ENCODE measurements around the gene ACBD4. TPM values are rescaled to one million over a fixed set of nuclear protein-coding genes. Genes with fewer than 3 reads are reported as not detected.

Gene ACBD4
- total and polyA plus RNA-seq, 2 of the 13 experiments (the other 11 are each of a cell fraction or from before 2014, with no cell fraction given), result 16.1 to 26.9 TPM

GRCh38 chr17:45127548-45128300, 7.8 kb upstream of the ACBD4 start (continued):
- TF ChIP-seq HNRNPL (IDR thresholded peaks at IDR 0.05; ENCODE audit: low read depth, low read length), result peak; percentile 91; the same call in 1 of the 2 replicates
- TF ChIP-seq TBL1XR1 (IDR thresholded peaks at IDR 0.05; ENCODE audit: borderline replicate concordance, low read length, partially characterized antibody), result no peak
- TF ChIP-seq NFIC (IDR thresholded peaks at IDR 0.05; ENCODE audit: low read length), result no peak
- TF ChIP-seq NCOR1 (IDR thresholded peaks at IDR 0.05; ENCODE audit: borderline replicate concordance, low read length), result no peak
- TF ChIP-seq KDM5B (CRISPR knock-in tag; IDR thresholded peaks at IDR 0.05; ENCODE audit: borderline replicate concordance), result peak; percentile 59
- no peak for TF ChIP-seq RCOR2 (CRISPR knock-in tag; IDR thresholded peaks at IDR 0.05)
- TF ChIP-seq ZNF326 (CRISPR knock-in tag; IDR thresholded peaks at IDR 0.05; ENCODE audit: borderline replicate concordance), result no peak
- TF ChIP-seq DR1 (CRISPR knock-in tag; IDR thresholded peaks at IDR 0.05), result no peak
- TF ChIP-seq ZFP41 (CRISPR knock-in tag; IDR thresholded peaks at IDR 0.05; ENCODE audit: borderline replicate concordance), result 0 out of 2 replicates have a peak, but pooled peaks have one; percentile 72
- no peak for TF ChIP-seq PRDM4 (CRISPR knock-in tag; IDR thresholded peaks at IDR 0.05; ENCODE audit: borderline replicate concordance)
- TF ChIP-seq ZNF264 (CRISPR knock-in tag; IDR thresholded peaks at IDR 0.05), result no peak
- TF ChIP-seq YY1 (IDR thresholded peaks at IDR 0.05; ENCODE audit: insufficient read depth, insufficient replicate concordance, low read depth, low read length), result peak; percentile 56
- TF ChIP-seq TBX3 (IDR thresholded peaks at IDR 0.05; ENCODE audit: borderline replicate concordance), result peak; percentile 49; the same call in 1 of the 2 replicates
- TF ChIP-seq DBP (CRISPR knock-in tag; IDR thresholded peaks at IDR 0.05; ENCODE audit: not compliant biosample characterization), result no peak
- peak; percentile 87 for TF ChIP-seq ZNF687 (CRISPR knock-in tag; IDR thresholded peaks at IDR 0.05)
- TF ChIP-seq SALL2 (CRISPR knock-in tag; IDR thresholded peaks at IDR 0.05), result no peak
- TF ChIP-seq ZNF432 (CRISPR knock-in tag; IDR thresholded peaks at IDR 0.05; ENCODE audit: borderline replicate concordance), result no peak
- TF ChIP-seq ZNF20 (CRISPR knock-in tag; IDR thresholded peaks at IDR 0.05), result no peak
- TF ChIP-seq MBNL3 (CRISPR knock-in tag; conservative IDR thresholded peaks at IDR 0.05), result no peak
- no peak for TF ChIP-seq HCFC1 (IDR thresholded peaks at IDR 0.05; ENCODE audit: low read depth, low read length)
- no peak for TF ChIP-seq TMF1 (CRISPR knock-in tag; IDR thresholded peaks at IDR 0.05; ENCODE audit: low read depth)
